ENCODE measurements around the gene AHSG.
"Not testable (repeated sequence)": the region's sequence is repeated elsewhere in the genome, so short reads cannot be mapped to it uniquely, and the experiment has no call there.

The AHSG gene

DNA sequence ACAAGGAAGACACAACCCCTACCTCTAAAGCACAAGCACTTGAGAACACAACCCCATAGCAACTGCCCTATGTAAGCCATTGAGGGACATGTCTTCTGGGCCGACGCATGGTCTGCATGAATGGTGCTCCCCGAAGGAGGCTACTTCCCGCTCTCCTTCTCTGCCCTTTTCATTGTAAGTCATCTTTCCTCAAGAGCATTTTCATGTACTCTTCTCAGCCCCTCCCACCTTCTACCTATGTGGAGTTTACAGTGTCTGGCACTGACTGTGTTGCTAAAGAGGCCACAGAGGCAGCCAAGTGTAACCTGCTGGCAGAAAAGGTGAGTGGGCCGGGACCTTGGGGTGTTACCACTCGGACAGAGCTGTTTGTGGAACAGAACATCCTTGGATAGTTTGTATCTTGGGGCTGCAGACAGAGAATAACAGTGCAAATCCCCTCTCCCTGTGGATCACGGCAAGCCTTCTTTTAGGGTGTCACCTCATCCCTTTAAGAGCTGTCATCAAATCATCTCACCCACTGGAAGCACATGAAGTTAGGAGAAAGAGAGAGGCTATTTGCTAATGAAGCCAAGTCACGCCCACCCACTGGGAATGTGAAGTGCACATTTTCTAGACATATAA lies 5.6 kb downstream of the AHSG start:
- no peak for DNase-seq

DNA sequence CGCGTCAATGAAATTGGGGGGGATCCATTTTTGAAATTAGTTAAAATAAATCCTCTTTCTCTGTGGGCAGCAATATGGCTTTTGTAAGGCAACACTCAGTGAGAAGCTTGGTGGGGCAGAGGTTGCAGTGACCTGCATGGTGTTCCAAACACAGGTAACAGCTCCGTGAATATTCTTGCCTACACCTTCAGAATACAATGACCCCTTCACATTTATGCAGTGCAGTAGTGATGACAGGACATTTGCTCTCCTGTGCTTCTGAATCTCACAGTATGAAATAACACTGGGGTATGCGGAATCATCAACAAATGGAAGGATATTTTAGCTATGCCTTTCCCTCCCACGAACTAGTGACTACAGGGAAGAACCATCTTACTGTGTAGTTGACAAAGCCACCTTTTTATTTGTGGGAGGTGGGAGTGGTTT lies 6.9 kb downstream of the AHSG start:
- no peak for DNase-seq

DNA sequence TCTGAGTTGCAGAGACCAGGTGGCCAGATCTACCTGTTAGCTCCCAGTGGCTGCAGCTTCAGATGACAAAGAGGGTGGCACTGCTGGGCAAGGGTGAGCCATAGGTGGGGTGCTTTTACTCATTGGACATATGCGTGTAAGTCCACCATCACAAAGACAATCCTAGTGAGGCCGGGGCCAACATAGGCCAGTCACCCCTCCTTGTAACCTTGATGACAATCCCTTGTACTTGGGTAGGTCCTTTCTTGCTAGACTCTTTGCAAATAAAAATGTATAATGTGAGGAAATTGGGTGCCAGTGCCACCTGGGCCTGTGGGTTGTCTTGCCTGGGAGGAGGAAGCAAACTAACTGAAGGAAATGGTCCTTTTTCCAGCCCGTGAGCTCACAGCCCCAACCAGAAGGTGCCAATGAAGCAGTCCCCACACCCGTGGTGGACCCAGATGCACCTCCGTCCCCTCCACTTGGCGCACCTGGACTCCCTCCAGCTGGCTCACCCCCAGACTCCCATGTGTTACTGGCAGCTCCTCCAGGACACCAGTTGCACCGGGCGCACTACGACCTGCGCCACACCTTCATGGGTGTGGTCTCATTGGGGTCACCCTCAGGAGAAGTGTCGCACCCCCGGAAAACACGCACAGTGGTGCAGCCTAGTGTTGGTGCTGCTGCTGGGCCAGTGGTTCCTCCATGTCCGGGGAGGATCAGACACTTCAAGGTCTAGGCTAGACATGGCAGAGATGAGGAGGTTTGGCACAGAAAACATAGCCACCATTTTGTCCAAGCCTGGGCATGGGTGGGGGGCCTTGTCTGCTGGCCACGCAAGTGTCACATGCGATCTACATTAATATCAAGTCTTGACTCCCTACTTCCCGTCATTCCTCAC lies 7.6 kb downstream of the AHSG start:
- no peak for DNase-seq

- no peak for DNase-seq
Measured at GRCh38 chr3:186621894-186622650, 9.2 kb downstream of the AHSG start.

GRCh38 chr3:186622651-186623310 lies 9.9 kb downstream of the AHSG start:
- no peak for DNase-seq

DNA sequence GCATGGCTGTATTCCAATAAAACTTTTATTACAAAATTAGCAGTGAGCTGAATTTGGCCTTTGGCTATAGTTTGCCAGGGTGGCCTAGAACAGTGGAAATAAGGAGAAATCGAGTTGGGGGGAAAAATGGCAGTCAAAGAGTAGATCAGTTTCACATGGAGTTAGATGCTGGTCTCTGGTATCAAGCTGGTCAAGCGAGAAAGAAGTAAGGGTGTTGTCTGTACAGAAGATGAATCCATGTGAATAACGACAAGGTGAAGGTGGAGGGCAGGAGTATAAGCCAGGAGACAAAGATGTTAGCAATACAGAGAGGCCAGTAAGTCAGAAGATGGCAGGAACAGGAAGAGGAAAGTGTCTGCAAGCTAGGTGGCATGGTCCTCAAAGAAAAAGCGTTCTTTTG lies 11.7 kb downstream of the AHSG start:
- no peak for DNase-seq

GRCh38 chr3:186625600-186626042 lies 12.8 kb downstream of the AHSG start:
- no peak for DNase-seq

- DNase-seq, result no peak
Measured at GRCh38 chr3:186626254-186626847, 13.5 kb downstream of the AHSG start.

DNA sequence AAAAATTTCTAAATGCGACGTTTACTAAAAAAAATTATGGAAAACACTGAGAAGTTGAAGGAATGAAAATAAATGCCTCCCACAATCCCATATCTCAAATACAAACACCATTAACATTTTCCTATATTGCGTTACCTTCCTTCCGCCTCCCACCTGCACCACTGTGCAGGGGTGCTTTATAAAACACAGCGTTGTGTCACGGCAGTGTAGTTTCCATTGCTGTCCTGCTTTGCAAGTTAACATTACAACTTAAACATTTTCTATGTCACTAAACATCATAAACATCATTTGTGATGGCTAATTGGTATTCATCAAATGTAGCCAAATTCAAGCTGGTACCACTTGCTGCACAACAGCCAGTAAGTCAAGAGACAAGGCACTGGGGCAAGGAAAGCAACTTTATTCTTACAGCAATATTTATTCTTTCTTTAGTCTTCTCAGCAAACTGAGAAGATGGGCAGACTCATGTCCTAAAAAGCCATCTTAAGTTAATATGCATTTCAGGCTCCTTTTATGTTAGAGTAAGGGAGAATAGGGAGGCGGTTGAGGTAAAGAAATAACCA lies 15.1 kb downstream of the AHSG start:
- no peak for DNase-seq

DNA sequence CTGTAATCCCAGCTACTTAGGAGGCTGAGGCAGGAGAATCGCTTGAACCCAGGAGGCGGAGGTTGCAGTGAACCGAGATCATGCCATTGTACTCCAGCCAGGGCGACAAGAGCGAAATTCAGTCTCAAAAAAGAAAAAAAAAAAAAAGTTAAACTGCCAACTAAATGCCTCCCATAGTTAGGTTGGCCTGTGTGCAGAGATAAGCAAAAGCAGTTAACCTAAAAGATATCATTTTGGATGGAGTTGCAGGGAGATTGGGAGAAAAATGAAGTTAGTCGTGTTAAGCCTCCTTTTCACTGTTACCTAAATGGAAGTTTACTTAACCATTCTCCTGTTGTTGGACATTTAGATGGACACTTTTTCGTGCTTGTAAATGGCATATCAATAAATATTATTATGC lies 15.9 kb downstream of the AHSG start:
- DNase-seq, result no peak

DNA sequence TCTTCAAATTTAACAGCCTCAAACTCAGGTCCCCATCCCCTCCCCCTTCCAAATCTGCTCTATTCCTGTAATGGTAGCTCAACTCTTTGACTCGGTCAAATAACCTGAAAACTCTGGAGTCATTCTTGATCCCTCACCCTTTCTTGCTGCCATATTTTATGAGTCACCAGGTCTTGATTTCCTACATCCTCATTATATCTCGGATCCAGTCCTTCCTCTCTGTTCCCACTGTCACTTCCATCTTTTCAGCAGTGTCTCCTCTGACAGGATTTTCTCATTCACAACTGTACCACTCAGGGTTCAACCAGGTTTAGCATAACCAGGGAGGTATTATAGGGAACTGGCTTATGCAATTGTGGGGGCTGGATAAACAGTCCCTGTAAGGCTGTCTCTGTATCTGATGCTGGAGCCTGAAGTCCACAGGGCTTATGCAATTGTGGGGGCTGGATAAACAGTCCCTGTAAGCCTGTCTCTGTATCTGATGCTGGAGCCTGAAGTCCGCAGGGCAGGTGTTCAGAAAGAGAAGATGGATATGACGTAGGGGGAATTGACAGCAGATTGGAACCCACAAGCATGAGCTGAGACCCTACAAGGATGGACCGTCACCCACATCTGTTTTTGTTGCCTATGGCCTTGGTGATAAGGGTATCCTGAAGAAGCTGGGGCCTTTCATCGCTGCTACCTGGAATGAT lies 18.2 kb downstream of the AHSG start:
- DNase-seq, result no peak

GRCh38 chr3:186633481-186633880 lies 20.6 kb downstream of the AHSG start:
- DNase-seq, result no peak

GRCh38 chr3:186634207-186634606 lies 21.3 kb downstream of the AHSG start:
- DNase-seq, result not testable (repeated sequence)

GRCh38 chr3:186635532-186635931 lies 22.7 kb downstream of the AHSG start:
- DNase-seq, result no peak

- DNase-seq, result no peak
Measured at GRCh38 chr3:186636536-186636935, 23.7 kb downstream of the AHSG start.

- DNase-seq, result no peak
Measured at GRCh38 chr3:186637686-186638085, 24.8 kb downstream of the AHSG start.

DNA sequence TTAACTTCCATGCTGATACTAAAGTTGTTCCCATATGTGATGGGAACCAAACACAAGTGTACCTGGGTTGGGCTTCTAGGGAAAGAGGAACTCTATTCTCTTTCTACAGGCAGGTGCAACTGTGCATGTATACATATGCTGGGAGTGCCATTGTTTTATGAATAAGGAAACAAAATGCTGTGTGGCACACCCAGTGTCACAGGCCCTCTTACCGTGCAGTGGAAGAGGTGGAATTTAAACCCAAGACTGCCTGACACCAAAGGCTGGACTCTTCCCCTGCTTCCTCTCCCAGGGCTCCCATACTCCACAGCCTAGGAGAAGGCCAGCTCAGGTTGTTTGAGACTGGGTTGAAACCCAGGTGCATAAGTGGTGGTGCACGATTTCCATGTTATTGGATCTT lies 25.4 kb downstream of the AHSG start:
- no peak for DNase-seq

DNA sequence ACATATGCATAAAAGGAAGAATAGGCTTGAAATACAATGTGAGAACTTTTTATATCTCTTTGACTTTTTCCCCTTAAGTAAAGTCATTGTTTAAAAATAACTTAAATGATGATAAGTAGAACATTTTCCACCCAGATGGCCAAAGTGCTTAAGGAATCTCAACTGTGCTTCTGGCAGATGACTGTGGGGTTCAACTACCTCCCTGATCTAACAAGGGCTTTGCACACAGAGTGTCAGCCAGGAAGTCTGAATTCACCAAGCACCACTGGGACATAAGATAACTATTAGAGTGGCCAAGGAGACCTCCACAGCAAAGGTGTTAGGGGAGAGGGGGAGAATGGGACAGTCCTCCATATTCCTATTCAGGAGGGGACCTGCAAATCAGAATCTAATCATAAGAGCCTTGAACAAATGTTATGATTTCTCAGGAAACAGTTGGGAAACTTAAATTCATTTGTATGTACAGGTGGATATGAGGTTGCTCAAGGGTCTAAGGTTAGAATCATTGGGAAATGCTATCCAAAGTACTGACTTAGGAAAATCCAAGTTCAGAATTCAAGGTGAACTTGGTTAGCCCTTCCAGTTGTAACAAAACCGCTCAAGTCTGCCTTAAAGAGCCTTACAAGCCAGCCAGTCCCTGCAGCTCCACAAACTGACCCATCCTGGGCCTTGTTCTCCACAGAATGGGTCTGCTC lies 27.1 kb downstream of the AHSG start, which contains the start of gene FETUB:
Gene FETUB (plus strand): TSS at position 622 of the 695 bp plus-strand sequence. CDS start 62 bp downstream, at position 684.
- no peak for DNase-seq

DNA sequence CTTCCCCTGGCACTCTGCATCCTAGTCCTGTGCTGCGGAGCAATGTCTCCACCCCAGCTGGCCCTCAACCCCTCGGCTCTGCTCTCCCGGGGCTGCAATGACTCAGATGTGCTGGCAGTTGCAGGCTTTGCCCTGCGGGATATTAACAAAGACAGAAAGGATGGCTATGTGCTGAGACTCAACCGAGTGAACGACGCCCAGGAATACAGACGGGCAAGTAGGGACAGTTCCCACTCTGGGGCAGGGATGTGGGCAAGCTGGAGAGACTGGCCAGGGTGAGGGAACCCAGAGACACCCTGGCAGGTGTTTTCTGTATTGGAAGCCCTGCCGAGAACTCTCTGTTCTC lies 27.6 kb downstream of the AHSG start:
- DNase-seq, result no peak

DNA sequence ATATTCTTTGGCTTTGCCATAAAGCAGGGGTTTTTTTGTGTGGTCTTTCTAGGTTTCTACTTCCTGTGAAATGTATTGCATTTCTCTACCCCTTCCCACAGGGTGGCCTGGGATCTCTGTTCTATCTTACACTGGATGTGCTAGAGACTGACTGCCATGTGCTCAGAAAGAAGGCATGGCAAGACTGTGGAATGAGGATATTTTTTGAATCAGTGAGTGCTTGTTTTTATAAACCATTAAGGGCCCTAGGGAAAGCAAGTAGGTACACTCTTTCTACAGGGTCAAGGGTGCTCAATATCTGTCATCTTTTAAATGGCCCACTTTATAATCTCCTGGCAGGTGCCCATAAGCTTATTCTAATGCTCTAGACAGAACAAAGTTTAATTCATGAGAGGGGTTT lies 28.1 kb downstream of the AHSG start:
- DNase-seq, result no peak

DNA sequence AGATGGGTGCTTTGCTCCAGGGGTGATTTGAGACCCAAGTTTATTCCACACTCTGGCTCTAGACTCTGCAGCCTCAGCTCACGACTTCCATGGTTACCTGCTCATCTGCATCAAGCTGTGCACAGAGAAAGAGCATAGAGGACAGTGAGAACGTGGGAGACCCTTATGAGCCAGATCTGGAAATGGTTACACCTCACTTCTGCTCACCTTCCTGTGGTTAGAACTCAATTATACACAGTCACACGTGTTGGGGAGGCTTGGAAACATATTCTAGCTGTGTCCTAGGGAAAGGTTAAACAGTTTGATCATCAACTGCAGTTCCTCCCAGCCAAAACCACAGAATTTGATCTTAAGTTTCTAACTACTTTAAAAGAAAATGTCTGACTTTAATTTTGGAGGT lies 29.2 kb downstream of the AHSG start:
- DNase-seq, result no peak

Data from stimulated activated CD4-positive, alpha-beta T cell treated with anti-CD3 and anti-CD28 coated beads, Interleukin-12 subunit alpha, Interleukin-12 subunit beta, amount 100 ng/mL, for 4 hours (primary cell).